ENCODE data around the gene CDHR2.

The CDHR2 gene

DNA sequence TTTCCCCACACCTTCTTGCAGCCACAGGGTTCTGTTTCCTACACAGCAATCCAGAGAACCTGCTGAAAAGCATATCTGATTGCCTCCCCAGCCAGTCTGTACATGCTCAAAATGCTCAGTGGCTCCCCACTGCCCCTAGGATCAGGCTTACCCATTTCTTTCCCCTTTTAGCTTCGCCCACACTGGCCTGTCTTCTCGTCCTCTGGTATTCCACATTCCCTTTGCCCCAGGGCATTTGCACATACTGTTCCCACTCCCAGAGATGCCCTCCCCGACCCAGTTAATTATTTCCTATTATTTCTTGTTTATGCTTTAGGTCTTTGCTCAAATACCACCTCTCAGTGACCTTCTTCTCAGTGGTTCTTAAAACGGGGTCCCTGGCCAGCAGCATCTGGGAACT is 91.5 kb downstream of the CDHR2 start:
- no CpG with 5 or more reads among the region's 4 CpGs for WGBS (ENCODE audit: extremely low coverage, insufficient coverage, low lambda C conversion rate)
- Histone ChIP-seq H4K8ac (ENCODE audit: low read depth, low read length) (no peak overlapping the region), H3K4me3 (ENCODE audit: low read length) (no peak overlapping the region), H4K5ac (ENCODE audit: low read length) (no peak overlapping the region), H3K4ac (ENCODE audit: low read depth, low read length) (no peak overlapping the region), H2BK15ac (replicated peaks; ENCODE audit: low read depth) (no peak overlapping the region), H2BK5ac (ENCODE audit: low read length) (no peak overlapping the region), H3K18ac (ENCODE audit: low read length) (no peak overlapping the region), H2BK120ac (ENCODE audit: low read depth, low read length) (no peak overlapping the region), H3K23ac (ENCODE audit: low read length) (no peak overlapping the region), H3K27ac (ENCODE audit: low read depth, low read length) (no peak overlapping the region), H3K9ac (ENCODE audit: low read length) (no peak overlapping the region), H3K4me1 (ENCODE audit: control insufficient read depth, low read depth, low read length) (peaks cover 2% of the 10 kb centered on the region), H3K27me3 (ENCODE audit: insufficient read depth, low read length, poor library complexity) (no peaks in the 10 kb centered on the region), H3K79me1 (ENCODE audit: low read length) (no peaks in the 10 kb centered on the region), H3K79me2 (ENCODE audit: control insufficient read depth, insufficient read depth, low read length) (no peaks in the 10 kb centered on the region), H3K4me2 (ENCODE audit: low read length) (no peak overlapping the region), H2AK5ac (ENCODE audit: low read length) (no peak overlapping the region), H3K56ac (ENCODE audit: low read length) (no peak overlapping the region), H3K36me3 (ENCODE audit: control insufficient read depth, insufficient read depth, low read length) (no peaks in the 10 kb centered on the region)
- no peak for DNase-seq

- Histone ChIP-seq H3K4me3 (ENCODE audit: low read length) (no peak overlapping the region), H3K36me3 (ENCODE audit: control insufficient read depth, insufficient read depth, low read length) (no peaks in the 10 kb centered on the region)
These were observed 93.7 kb downstream of the CDHR2 start for GRCh38 chr5:176642675-176643490.

DNA sequence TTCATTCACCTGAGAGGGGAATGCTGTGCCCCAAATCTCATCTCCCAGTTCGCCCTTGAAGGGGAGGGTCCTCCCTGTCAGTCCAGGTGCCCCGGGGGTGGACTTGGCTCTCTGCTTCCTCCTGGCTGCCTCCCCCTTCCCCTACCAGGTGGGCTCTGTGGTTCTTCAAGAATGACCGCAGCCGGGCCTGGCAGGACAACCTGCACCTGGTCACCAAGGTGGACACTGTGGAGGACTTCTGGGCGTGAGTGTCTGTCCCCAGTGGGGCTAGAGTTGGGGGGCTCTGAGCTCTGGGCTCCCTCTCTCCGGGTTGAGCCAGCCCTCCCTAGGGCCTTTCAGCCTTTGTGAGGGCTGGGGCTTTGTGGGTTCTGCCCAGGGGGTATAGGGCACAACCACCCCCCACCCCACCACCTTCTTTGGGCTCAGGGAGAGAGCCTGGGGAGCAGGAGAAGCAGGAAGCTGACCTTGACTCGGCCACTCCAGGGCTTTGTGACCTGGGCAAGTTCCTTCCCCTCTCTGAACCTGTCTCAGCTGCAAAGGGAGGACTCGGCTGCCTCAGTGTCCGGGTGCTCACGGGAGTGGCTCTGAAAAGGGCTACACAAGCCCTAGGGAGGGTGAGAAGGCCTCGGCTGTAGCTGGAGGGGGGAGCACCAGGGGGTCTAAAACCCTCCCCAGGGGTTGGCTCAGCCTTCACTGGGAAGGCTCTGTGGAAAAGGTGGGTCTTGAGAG is 94.5 kb downstream of the CDHR2 start:
- Histone ChIP-seq H3K9ac (ENCODE audit: low read length) (no peak overlapping the region), H4K5ac (ENCODE audit: low read length) (no peak overlapping the region), H4K8ac (ENCODE audit: low read depth, low read length) (no peak overlapping the region), H3K56ac (ENCODE audit: low read length) (peak overlapping the region; percentile 7), H3K4me2 (ENCODE audit: low read length) (no peak overlapping the region), H2BK15ac (replicated peaks; ENCODE audit: low read depth) (no peak overlapping the region), H3K18ac (ENCODE audit: low read length) (no peak overlapping the region), H3K36me3 (ENCODE audit: control insufficient read depth, insufficient read depth, low read length) (no peaks in the 10 kb centered on the region), H3K27ac (ENCODE audit: low read depth, low read length) (no peak overlapping the region), H3K4me1 (ENCODE audit: control insufficient read depth, low read depth, low read length) (peaks cover 4% of the 10 kb centered on the region), H3K4ac (ENCODE audit: low read depth, low read length) (no peak overlapping the region), H3K27me3 (ENCODE audit: insufficient read depth, low read length, poor library complexity) (no peaks in the 10 kb centered on the region), H3K79me1 (ENCODE audit: low read length) (peaks cover 5% of the 10 kb centered on the region), H2BK120ac (ENCODE audit: low read depth, low read length) (no peak overlapping the region), H3K23ac (ENCODE audit: low read length) (no peak overlapping the region), H2BK5ac (ENCODE audit: low read length) (no peak overlapping the region), H3K4me3 (ENCODE audit: low read length) (no peak overlapping the region), H2AK5ac (ENCODE audit: low read length) (no peak overlapping the region), H3K79me2 (ENCODE audit: control insufficient read depth, insufficient read depth, low read length) (no peaks in the 10 kb centered on the region)
- no CpG with 5 or more reads among the region's 11 CpGs for WGBS (ENCODE audit: extremely low coverage, insufficient coverage, low lambda C conversion rate)
- DNase-seq: no peak

More at GRCh38 chr5:176642675-176643490, 93.7 kb downstream of the CDHR2 start:
- no peak overlapping the region for H2BK120ac ChIP-seq (ENCODE audit: low read depth, low read length)
- H2BK15ac ChIP-seq (replicated peaks; ENCODE audit: low read depth): no peak overlapping the region
- no peak overlapping the region for H2AK5ac ChIP-seq (ENCODE audit: low read length)
- no peaks in the 10 kb centered on the region for H3K79me2 ChIP-seq (ENCODE audit: control insufficient read depth, insufficient read depth, low read length)
- WGBS (ENCODE audit: extremely low coverage, insufficient coverage, low lambda C conversion rate): no CpG with 5 or more reads among the region's 15 CpGs
- H3K18ac ChIP-seq (ENCODE audit: low read length): no peak overlapping the region
- H3K23ac ChIP-seq (ENCODE audit: low read length): no peak overlapping the region
- H3K4ac ChIP-seq (ENCODE audit: low read depth, low read length): no peak overlapping the region
- H2BK5ac ChIP-seq (ENCODE audit: low read length): no peak overlapping the region
- no peak overlapping the region for H3K4me2 ChIP-seq (ENCODE audit: low read length)
- H3K79me1 ChIP-seq (ENCODE audit: low read length): no peaks in the 10 kb centered on the region
- H3K9ac ChIP-seq (ENCODE audit: low read length): no peak overlapping the region
- no peaks in the 10 kb centered on the region for H3K27me3 ChIP-seq (ENCODE audit: insufficient read depth, low read length, poor library complexity)
- H4K8ac ChIP-seq (ENCODE audit: low read depth, low read length): no peak overlapping the region
- no peak overlapping the region for H3K27ac ChIP-seq (ENCODE audit: low read depth, low read length)
- no peak overlapping the region for H4K5ac ChIP-seq (ENCODE audit: low read length)
- peaks cover 4% of the 10 kb centered on the region for H3K4me1 ChIP-seq (ENCODE audit: control insufficient read depth, low read depth, low read length)
- no peak for DNase-seq
- H3K56ac ChIP-seq (ENCODE audit: low read length): peak overlapping the region; percentile 49

DNA sequence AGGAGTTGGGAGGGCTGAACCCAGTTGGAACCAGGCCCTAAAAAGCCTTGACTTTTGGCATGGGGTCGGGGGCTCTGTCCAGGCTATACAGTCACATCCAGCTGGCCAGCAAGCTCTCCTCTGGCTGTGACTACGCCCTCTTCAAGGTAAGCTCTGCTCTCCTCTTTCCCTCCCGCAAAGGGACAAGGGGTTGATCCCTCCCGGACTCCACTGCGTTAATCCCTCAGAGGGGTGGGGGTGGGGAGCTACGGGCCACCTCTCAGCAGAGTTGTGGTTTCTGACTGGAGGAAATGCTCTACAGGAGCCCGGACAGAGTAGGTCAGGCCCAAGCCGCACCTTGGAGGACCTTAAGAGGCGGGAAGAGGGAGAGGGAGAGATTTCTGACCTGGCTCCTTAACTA is 95.2 kb downstream of the CDHR2 start:
- Histone ChIP-seq H2BK120ac (ENCODE audit: low read depth, low read length) (no peak overlapping the region), H3K23ac (ENCODE audit: low read length) (no peak overlapping the region), H2AK5ac (ENCODE audit: low read length) (no peak overlapping the region), H4K5ac (ENCODE audit: low read length) (no peak overlapping the region), H2BK5ac (ENCODE audit: low read length) (no peak overlapping the region), H4K8ac (ENCODE audit: low read depth, low read length) (no peak overlapping the region), H3K27me3 (ENCODE audit: insufficient read depth, low read length, poor library complexity) (no peaks in the 10 kb centered on the region), H3K18ac (ENCODE audit: low read length) (no peak overlapping the region), H2BK15ac (replicated peaks; ENCODE audit: low read depth) (no peak overlapping the region), H3K36me3 (ENCODE audit: control insufficient read depth, insufficient read depth, low read length) (no peaks in the 10 kb centered on the region), H3K27ac (ENCODE audit: low read depth, low read length) (no peak overlapping the region), H3K4ac (ENCODE audit: low read depth, low read length) (no peak overlapping the region), H3K4me2 (ENCODE audit: low read length) (no peak overlapping the region), H3K79me2 (ENCODE audit: control insufficient read depth, insufficient read depth, low read length) (no peaks in the 10 kb centered on the region), H3K4me1 (ENCODE audit: control insufficient read depth, low read depth, low read length) (peaks cover 4% of the 10 kb centered on the region), H3K79me1 (ENCODE audit: low read length) (peaks cover 6% of the 10 kb centered on the region), H3K4me3 (ENCODE audit: low read length) (no peak overlapping the region), H3K56ac (ENCODE audit: low read length) (peak overlapping the region; percentile 25), H3K9ac (ENCODE audit: low read length) (no peak overlapping the region)
- no peak for DNase-seq
- no CpG with 5 or more reads among the region's 9 CpGs for WGBS (ENCODE audit: extremely low coverage, insufficient coverage, low lambda C conversion rate)

DNA sequence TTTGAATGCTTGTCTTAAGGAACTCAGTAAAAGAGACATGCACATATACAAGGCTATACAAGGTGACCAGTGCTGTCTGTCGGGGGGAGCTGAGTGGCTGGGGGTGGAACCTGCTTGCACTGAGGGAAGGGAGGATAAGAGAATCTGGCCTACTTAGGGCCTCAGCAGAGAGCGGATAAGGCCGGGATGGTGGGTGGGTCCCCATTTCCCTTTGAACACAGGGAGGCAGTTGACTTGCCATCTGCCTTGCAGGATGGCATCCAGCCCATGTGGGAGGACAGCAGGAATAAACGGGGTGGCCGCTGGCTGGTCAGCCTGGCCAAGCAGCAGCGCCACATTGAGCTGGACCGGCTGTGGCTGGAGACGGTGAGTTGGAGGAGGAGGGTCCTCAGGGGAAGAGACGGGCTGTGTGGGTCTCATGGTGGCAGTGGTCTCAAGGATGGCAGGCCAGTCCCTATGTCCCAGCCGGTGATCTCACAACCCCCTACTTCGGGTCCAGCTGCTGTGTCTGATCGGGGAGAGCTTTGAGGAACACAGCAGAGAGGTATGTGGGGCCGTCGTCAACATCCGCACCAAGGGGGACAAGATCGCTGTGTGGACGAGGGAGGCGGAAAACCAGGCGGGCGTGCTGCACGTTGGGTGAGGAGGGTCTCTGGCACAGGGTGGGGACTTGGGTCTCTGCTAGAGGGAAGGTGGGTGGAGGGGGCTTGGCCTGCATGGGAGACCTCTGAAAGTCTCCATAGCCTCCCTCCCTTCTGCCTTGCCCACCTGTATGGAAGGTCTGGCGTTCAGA is 95.9 kb downstream of the CDHR2 start:
- Histone ChIP-seq H2BK5ac (ENCODE audit: low read length) (no peak overlapping the region), H3K36me3 (ENCODE audit: control insufficient read depth, insufficient read depth, low read length) (no peaks in the 10 kb centered on the region), H4K5ac (ENCODE audit: low read length) (no peak overlapping the region), H3K23ac (ENCODE audit: low read length) (no peak overlapping the region), H3K79me1 (ENCODE audit: low read length) (peaks cover 8% of the 10 kb centered on the region), H3K4ac (ENCODE audit: low read depth, low read length) (no peak overlapping the region), H3K9ac (ENCODE audit: low read length) (no peak overlapping the region), H2BK15ac (replicated peaks; ENCODE audit: low read depth) (no peak overlapping the region), H3K18ac (ENCODE audit: low read length) (no peak overlapping the region), H3K4me3 (ENCODE audit: low read length) (no peak overlapping the region), H3K4me1 (ENCODE audit: control insufficient read depth, low read depth, low read length) (peaks cover 4% of the 10 kb centered on the region), H2BK120ac (ENCODE audit: low read depth, low read length) (no peak overlapping the region), H3K27ac (ENCODE audit: low read depth, low read length) (no peak overlapping the region), H4K8ac (ENCODE audit: low read depth, low read length) (no peak overlapping the region), H3K79me2 (ENCODE audit: control insufficient read depth, insufficient read depth, low read length) (no peaks in the 10 kb centered on the region), H3K4me2 (ENCODE audit: low read length) (no peak overlapping the region), H3K56ac (ENCODE audit: low read length) (no peak overlapping the region), H3K27me3 (ENCODE audit: insufficient read depth, low read length, poor library complexity) (no peaks in the 10 kb centered on the region), H2AK5ac (ENCODE audit: low read length) (no peak overlapping the region)
- WGBS (ENCODE audit: extremely low coverage, insufficient coverage, low lambda C conversion rate): no CpG with 5 or more reads among the region's 22 CpGs
- DNase-seq: no peak

Measured in mesendoderm (in vitro differentiated cells).